ENCODE data around the gene PRR5L. TPM values are rescaled to one million over a fixed set of nuclear protein-coding genes. Genes with fewer than 3 reads are reported as not detected.

PRR5L gene
- total and polyA plus RNA-seq, 7 donors: 3.3 to 105 (median 11.9) TPM

GRCh38 chr11:36264011-36264972 is 31.8 kb upstream of the PRR5L start:
- Histone ChIP-seq H3K4me3 (no peak overlapping the region), H3K27ac (no peak overlapping the region), H3K4me1 (no peaks in the 10 kb centered on the region), H3K27me3 (no peaks in the 10 kb centered on the region), H3K36me3 (no peaks in the 10 kb centered on the region), H3K9me3 (no peaks in the 10 kb centered on the region)
- intact Hi-C loops (cut with DNase I): no loop called here
- TF ChIP-seq EP300 (IDR thresholded peaks at IDR 0.05): no peak
- no peak for TF ChIP-seq CTCF (IDR thresholded peaks at IDR 0.05)
- no peak for TF ChIP-seq POLR2A (IDR thresholded peaks at IDR 0.05)
- TF ChIP-seq POLR2AphosphoS5 (IDR thresholded peaks at IDR 0.05): no peak
- no peak for DNase-seq
- WGBS, 2 donors: 57 to 70% methylated on average over 9 of the region's 9 CpGs

GRCh38 chr11:36264973-36265344 is 31.1 kb upstream of the PRR5L start:
- TF ChIP-seq EP300 (IDR thresholded peaks at IDR 0.05): no peak
- no peak for TF ChIP-seq POLR2A (IDR thresholded peaks at IDR 0.05)
- TF ChIP-seq CTCF (IDR thresholded peaks at IDR 0.05): no peak
- no peak for TF ChIP-seq POLR2AphosphoS5 (IDR thresholded peaks at IDR 0.05)
- WGBS, 2 donors: 73 to 82% methylated on average over 5 of the region's 5 CpGs
- Histone ChIP-seq H3K27me3 (no peaks in the 10 kb centered on the region), H3K9me3 (no peaks in the 10 kb centered on the region), H3K4me1 (no peaks in the 10 kb centered on the region), H3K27ac (no peak overlapping the region), H3K36me3 (no peaks in the 10 kb centered on the region), H3K4me3 (no peak overlapping the region)
- intact Hi-C loops (cut with DNase I): loop anchor here (5.0 kb wide), 1 partner anchor 443 kb away; no protein-coding TSS in a partner anchor
- no peak for DNase-seq

- peaks cover 0 to 3% (median 1%) of the 10 kb centered on the region in 4 donors for H3K36me3 ChIP-seq
- peak; percentile 68 for DNase-seq
- no peak overlapping the region for H3K27ac ChIP-seq
- WGBS, 2 donors: 28 to 34% methylated on average over 13 of the region's 13 CpGs
- no peaks in the 10 kb centered on the region for H3K27me3 ChIP-seq
- intact Hi-C loops (cut with DNase I): loop anchor here (2.0 to 5.0 kb wide), 2 partner anchors 444 to 649 kb away; no protein-coding TSS in a partner anchor
- no peaks in the 10 kb centered on the region for H3K4me1 ChIP-seq
- TF ChIP-seq POLR2A (IDR thresholded peaks at IDR 0.05): no peak
- TF ChIP-seq POLR2AphosphoS5 (IDR thresholded peaks at IDR 0.05): no peak
- TF ChIP-seq CTCF (IDR thresholded peaks at IDR 0.05): peak in 3 of 4 experiments; percentile 62 to 79 (median 73)
- no peak for TF ChIP-seq EP300 (IDR thresholded peaks at IDR 0.05)
- no peak overlapping the region for H3K4me3 ChIP-seq
- no peaks in the 10 kb centered on the region for H3K9me3 ChIP-seq
These were observed 30.1 kb upstream of the PRR5L start for GRCh38 chr11:36265793-36266628.

GRCh38 chr11:36266767-36267166 is 29.3 kb upstream of the PRR5L start:
- DNase-seq: no peak
- Histone ChIP-seq H3K27ac (no peak overlapping the region), H3K36me3 (peaks cover 0 to 10% (median 3%) of the 10 kb centered on the region in 4 donors), H3K4me1 (no peaks in the 10 kb centered on the region), H3K4me3 (no peak overlapping the region), H3K9me3 (no peaks in the 10 kb centered on the region), H3K27me3 (no peaks in the 10 kb centered on the region)
- 65 to 68% methylated on average over 5 of the region's 5 CpGs for WGBS, 2 donors
- TF ChIP-seq EP300 (IDR thresholded peaks at IDR 0.05) (no peak), POLR2AphosphoS5 (IDR thresholded peaks at IDR 0.05) (no peak), POLR2A (IDR thresholded peaks at IDR 0.05) (no peak), CTCF (IDR thresholded peaks at IDR 0.05) (no peak)
- intact Hi-C loops (cut with DNase I): loop anchor here (2.0 to 5.0 kb wide), 2 partner anchors 444 to 650 kb away; no protein-coding TSS in a partner anchor

Measured in sigmoid colon (tissue), 7 donors.